ENCODE data around the gene CLDN4.
"Not testable (repeated sequence)": the region's sequence is repeated elsewhere in the genome, so short reads cannot be mapped to it uniquely, and the experiment has no call there.

The CLDN4 gene

GRCh38 chr7:73841689-73842066, 10.9 kb downstream of the CLDN4 start:
- in situ Hi-C loops (cut with MboI; ENCODE audit: low sequenced_read_pairs) = no loop called here

- in situ Hi-C loops (cut with MboI; ENCODE audit: low sequenced_read_pairs) = no loop called here
These were observed 11.5 kb downstream of the CLDN4 start, which contains the start of gene METTL27 for GRCh38 chr7:73842067-73842976. METTL27 (minus strand) TSS chr7:73842516; CDS start chr7:73842140, 376 bp downstream.

- in situ Hi-C loops (cut with MboI; ENCODE audit: low sequenced_read_pairs) = no loop called here
These were observed 13.3 kb downstream of the CLDN4 start for GRCh38 chr7:73844131-73844547.

GRCh38 chr7:73844848-73845460, 14.2 kb downstream of the CLDN4 start:
- in situ Hi-C loops (cut with MboI; ENCODE audit: low sequenced_read_pairs) = no loop called here

- in situ Hi-C loops (cut with MboI; ENCODE audit: low sequenced_read_pairs) = not testable (repeated sequence)
These were observed 15.0 kb downstream of the CLDN4 start for GRCh38 chr7:73845701-73846195.

GRCh38 chr7:73847941-73848723, 17.3 kb downstream of the CLDN4 start:
- in situ Hi-C loops (cut with MboI; ENCODE audit: low sequenced_read_pairs) = no loop called here

- in situ Hi-C loops (cut with MboI; ENCODE audit: low sequenced_read_pairs) = no loop called here
These were observed 20.0 kb downstream of the CLDN4 start for GRCh38 chr7:73850781-73851207.

- in situ Hi-C loops (cut with MboI; ENCODE audit: low sequenced_read_pairs) = no loop called here
These were observed 20.9 kb downstream of the CLDN4 start for GRCh38 chr7:73851410-73852338.

GRCh38 chr7:73852500-73852899, 21.7 kb downstream of the CLDN4 start:
- in situ Hi-C loops (cut with MboI; ENCODE audit: low sequenced_read_pairs) = no loop called here

GRCh38 chr7:73856941-73857340, 26.1 kb downstream of the CLDN4 start:
- in situ Hi-C loops (cut with MboI; ENCODE audit: low sequenced_read_pairs) = no loop called here

- in situ Hi-C loops (cut with MboI; ENCODE audit: low sequenced_read_pairs) = no loop called here
These were observed 28.0 kb downstream of the CLDN4 start for GRCh38 chr7:73858807-73859206.

GRCh38 chr7:73860859-73861258, 30.1 kb downstream of the CLDN4 start, which contains the start of gene TMEM270:
TMEM270 (plus strand) TSS chr7:73861159; CDS start chr7:73861195, 36 bp downstream.
- in situ Hi-C loops (cut with MboI; ENCODE audit: low sequenced_read_pairs) = no loop called here

GRCh38 chr7:73861305-73861704, 30.5 kb downstream of the CLDN4 start:
- in situ Hi-C loops (cut with MboI; ENCODE audit: low sequenced_read_pairs) = no loop called here

GRCh38 chr7:73864981-73865711, 34.4 kb downstream of the CLDN4 start:
- in situ Hi-C loops (cut with MboI; ENCODE audit: low sequenced_read_pairs) = no loop called here

GRCh38 chr7:73865738-73866445, 35.1 kb downstream of the CLDN4 start:
- in situ Hi-C loops (cut with MboI; ENCODE audit: low sequenced_read_pairs) = no loop called here

- in situ Hi-C loops (cut with MboI; ENCODE audit: low sequenced_read_pairs) = no loop called here
These were observed 35.6 kb downstream of the CLDN4 start for GRCh38 chr7:73866446-73866767.

- in situ Hi-C loops (cut with MboI; ENCODE audit: low sequenced_read_pairs) = no loop called here
These were observed 38.4 kb downstream of the CLDN4 start for GRCh38 chr7:73869011-73869798.

- in situ Hi-C loops (cut with MboI; ENCODE audit: low sequenced_read_pairs) = no loop called here
These were observed 39.3 kb downstream of the CLDN4 start for GRCh38 chr7:73870041-73870492.
